Esophagus squamous epithelium (tissue), 4 donors: Measurements from ENCODE around the gene COL5A2.

Experiments
- POLR2A ChIP-seq, 4 donors: fragments of 450-650 bp; IDR thresholded peaks; one replicate each; pipeline ENCODE4 v1.6.1; 2017; ENCODE audit warnings: antibody characterized with exemption in 4 of 4, mild to moderate bottlenecking in 4 of 4, moderate library complexity in 3 of 4
- TF ChIP-seq, protein P1 (sequence below), 6 experiments: fragments of 450-650 bp in 4 of 6; fragments of 200-600 bp in 2 of 6; sonication (generic) in 2 of 6; IDR thresholded peaks; one replicate each; pipeline ENCODE4 v1.5.1; 2016 to 2019; ENCODE audit warnings: antibody characterized with exemption in 6 of 6, mild to moderate bottlenecking in 4 of 6, moderate library complexity in 4 of 6

DNA sequence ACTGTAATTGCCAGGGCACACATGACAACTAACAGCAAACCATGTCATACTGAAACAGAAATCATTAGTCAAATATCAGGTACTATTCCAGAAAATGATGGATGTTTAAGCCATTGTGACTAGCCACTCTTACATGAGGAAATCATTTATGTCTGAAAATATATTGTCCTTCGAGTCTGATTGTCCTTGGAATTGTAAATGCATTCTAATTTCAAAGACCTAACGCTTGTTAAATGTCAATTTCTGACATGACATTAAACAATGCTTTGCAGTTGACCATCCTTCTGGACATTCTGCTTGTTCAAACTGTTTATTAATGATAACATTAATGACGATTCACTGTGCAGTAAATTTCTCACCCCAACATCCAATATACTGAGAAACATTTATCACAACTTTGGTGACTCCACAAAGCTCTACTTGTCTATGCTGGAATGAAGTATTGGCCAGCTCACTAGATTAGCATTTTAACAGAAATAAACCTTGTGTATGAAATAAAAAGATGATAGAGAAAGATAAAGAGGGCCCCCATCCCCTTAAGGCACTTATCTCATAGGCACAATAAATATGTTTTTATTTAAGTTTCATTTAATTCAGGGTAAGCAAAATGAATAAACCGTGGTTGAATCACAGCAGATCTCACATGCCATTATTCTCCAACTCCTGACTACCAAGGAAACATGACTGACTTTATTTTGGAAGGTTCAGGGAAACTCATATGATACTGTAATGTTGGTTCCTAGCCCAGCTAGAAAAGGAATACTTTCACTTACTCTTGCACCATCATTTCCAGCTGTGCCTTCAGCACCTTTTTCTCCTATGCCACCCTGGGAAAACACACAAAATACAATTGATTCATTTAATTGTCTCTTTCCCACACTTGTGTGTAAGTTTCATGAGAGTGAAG lies 123.1 kb downstream of the COL5A2 start:
- TF ChIP-seq, protein P1, sequence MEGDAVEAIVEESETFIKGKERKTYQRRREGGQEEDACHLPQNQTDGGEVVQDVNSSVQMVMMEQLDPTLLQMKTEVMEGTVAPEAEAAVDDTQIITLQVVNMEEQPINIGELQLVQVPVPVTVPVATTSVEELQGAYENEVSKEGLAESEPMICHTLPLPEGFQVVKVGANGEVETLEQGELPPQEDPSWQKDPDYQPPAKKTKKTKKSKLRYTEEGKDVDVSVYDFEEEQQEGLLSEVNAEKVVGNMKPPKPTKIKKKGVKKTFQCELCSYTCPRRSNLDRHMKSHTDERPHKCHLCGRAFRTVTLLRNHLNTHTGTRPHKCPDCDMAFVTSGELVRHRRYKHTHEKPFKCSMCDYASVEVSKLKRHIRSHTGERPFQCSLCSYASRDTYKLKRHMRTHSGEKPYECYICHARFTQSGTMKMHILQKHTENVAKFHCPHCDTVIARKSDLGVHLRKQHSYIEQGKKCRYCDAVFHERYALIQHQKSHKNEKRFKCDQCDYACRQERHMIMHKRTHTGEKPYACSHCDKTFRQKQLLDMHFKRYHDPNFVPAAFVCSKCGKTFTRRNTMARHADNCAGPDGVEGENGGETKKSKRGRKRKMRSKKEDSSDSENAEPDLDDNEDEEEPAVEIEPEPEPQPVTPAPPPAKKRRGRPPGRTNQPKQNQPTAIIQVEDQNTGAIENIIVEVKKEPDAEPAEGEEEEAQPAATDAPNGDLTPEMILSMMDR (IDR thresholded peaks at IDR 0.05): no peak
- no peak for TF ChIP-seq POLR2A (IDR thresholded peaks at IDR 0.05)
